Hippocampal formation (tissue), 2 donors: Measurements from ENCODE around the gene EGFL7.
"Not testable (repeated sequence)": the region's sequence is repeated elsewhere in the genome, so short reads cannot be mapped to it uniquely, and the experiment has no call there.

ENCODE experiments used
- DNase-seq, 2 donors: peaks; one replicate each; lab custom pipeline; 2025; lab: John Stamatoyannopoulos, UW

The EGFL7 gene

GRCh38 chr9:136624184-136624951 is 38.3 kb upstream of the EGFL7 start:
- DNase-seq = no peak

GRCh38 chr9:136625101-136626065 is 37.3 kb upstream of the EGFL7 start:
- peak; percentile 34 to 63 for DNase-seq

GRCh38 chr9:136626066-136626725 is 36.5 kb upstream of the EGFL7 start:
- no peak for DNase-seq

- no peak for DNase-seq
These were observed 35.7 kb upstream of the EGFL7 start for GRCh38 chr9:136626740-136627642.

GRCh38 chr9:136627703-136628102 is 35.0 kb upstream of the EGFL7 start:
- DNase-seq = no peak

GRCh38 chr9:136628268-136628667 is 34.4 kb upstream of the EGFL7 start:
- DNase-seq = no peak

- no peak for DNase-seq
These were observed 33.5 kb upstream of the EGFL7 start for GRCh38 chr9:136629001-136629878.

- no peak for DNase-seq
These were observed 32.6 kb upstream of the EGFL7 start for GRCh38 chr9:136629879-136630661.

- no peak for DNase-seq
These were observed 32.1 kb upstream of the EGFL7 start for GRCh38 chr9:136630662-136630992.

GRCh38 chr9:136631038-136632000 is 31.4 kb upstream of the EGFL7 start:
- DNase-seq = peak in 1 of 2 donors; percentile 50

- DNase-seq = not testable (repeated sequence)
These were observed 30.6 kb upstream of the EGFL7 start for GRCh38 chr9:136632072-136632471.

- not testable (repeated sequence) for DNase-seq
These were observed 30.1 kb upstream of the EGFL7 start for GRCh38 chr9:136632491-136633106.

GRCh38 chr9:136634904-136635303 is 27.8 kb upstream of the EGFL7 start:
- DNase-seq = no peak

- no peak for DNase-seq
These were observed 22.3 kb upstream of the EGFL7 start for GRCh38 chr9:136640171-136641111.

- no peak for DNase-seq
These were observed 20.2 kb upstream of the EGFL7 start for GRCh38 chr9:136642439-136642921.

- DNase-seq = no peak
These were observed 18.9 kb upstream of the EGFL7 start for GRCh38 chr9:136643596-136644342.
